HepG2 (cell line): ENCODE data around the gene CNPY1. TPM values are rescaled to one million over a fixed set of nuclear protein-coding genes. Genes with fewer than 3 reads are reported as not detected.

Experiments used
- ATF7 ChIP-seq, 2 experiments: fragments of 450-650 bp in 1 of 2; sonication (generic) in 1 of 2; formaldehyde crosslinking in 1 of 2; IDR thresholded peaks; 2 replicates each; pipeline versions ENCODE4 v1.4.0 to v1.6.1; 2016 to 2020; ENCODE audit warnings: antibody characterized with exemption in 1 of 2, mild to moderate bottlenecking in 1 of 2, missing genetic modification reagents in 1 of 2
- BRD4 ChIP-seq: sonication (generic); formaldehyde crosslinking; IDR thresholded peaks from 2 replicates; pipeline ENCODE4 v1.4.0; 2020; ENCODE audit warnings: missing genetic modification reagents
- HCFC1 ChIP-seq: fragments of 150-350 bp; IDR thresholded peaks from 2 replicates; pipeline ENCODE4 v1.6.1; 2014; ENCODE audit warnings: low read depth, low read length
- MTF2 ChIP-seq: sonication (generic); formaldehyde crosslinking; IDR thresholded peaks from 2 replicates; pipeline ENCODE4 v1.5.0; 2020; ENCODE audit warnings: missing genetic modification reagents, borderline replicate concordance
- SAFB2 ChIP-seq: sonication (generic); formaldehyde crosslinking; IDR thresholded peaks from 2 replicates; pipeline ENCODE4 v1.5.1; 2020; ENCODE audit warnings: missing genetic modification reagents, low read depth, mild to moderate bottlenecking, borderline replicate concordance
- XRCC5 ChIP-seq: fragments of 200-400 bp; formaldehyde crosslinking; optimal IDR thresholded peaks from 2 replicates; pipeline ENCODE3; 2017; ENCODE audit warnings: mild to moderate bottlenecking, low read length
- ZNF225 ChIP-seq: sonication (generic); formaldehyde crosslinking; IDR thresholded peaks from 2 replicates; pipeline ENCODE4 v1.4.0; 2020; ENCODE audit warnings: mild to moderate bottlenecking, missing genetic modification reagents
- ZNF652 ChIP-seq: IDR thresholded peaks from 2 replicates; pipeline ENCODE4 v1.6.1; 2016; ENCODE audit warnings: low read depth, borderline replicate concordance
- polyA plus RNA-seq, 8 experiments: library from polyadenylated mRNA; depleted of rRNA in 3 of 8; stranded (reverse) in 7 of 8; unstranded in 1 of 8; fragments of >200 nt; fragmentation: Illumina TruSeq in 4 of 8; extraction: Trizol in 4 of 8; gene quantifications; 2 replicates each; pipeline versions ENCODE4 v1.2.1 to v1.2.3, GENCODE V29; 2011 to 2016; ENCODE audit warnings: low read depth in 4 of 8, missing spikeins in 1 of 8, mixed read lengths in 1 of 8; ENCODE audit not compliant: insufficient read depth in 1 of 8
- total RNA-seq, 5 experiments: library from RNA; depleted of rRNA; stranded (reverse); fragments of >200 nt; fragmentation: Illumina TruSeq; extraction: Trizol; gene quantifications; 2 replicates each; pipeline ENCODE4 v1.2.3, GENCODE V29; 2016; ENCODE audit warnings: low read depth in 1 of 5
- TF ChIP-seq, protein P1 (sequence below): sonication (generic); formaldehyde crosslinking; IDR thresholded peaks from 2 replicates; pipeline ENCODE4 v1.5.1; 2020; ENCODE audit warnings: mild to moderate bottlenecking, missing genetic modification reagents, moderate library complexity
- TF ChIP-seq, protein P2 (sequence below): fragments of 450-650 bp; IDR thresholded peaks from 2 replicates; pipeline ENCODE4 v1.6.1; 2016
- TF ChIP-seq, protein P3 (sequence below): sonication (generic); formaldehyde crosslinking; IDR thresholded peaks from 2 replicates; pipeline ENCODE4; 2020; ENCODE audit warnings: missing genetic modification reagents, mild to moderate bottlenecking, borderline replicate concordance
- TF ChIP-seq, protein P4 (sequence below): sonication (generic); formaldehyde crosslinking; IDR thresholded peaks from 2 replicates; pipeline ENCODE4 v1.5.0; 2020; ENCODE audit warnings: mild to moderate bottlenecking, missing genetic modification reagents, moderate library complexity

Gene CNPY1
- total and polyA plus RNA-seq, 2 of the 13 experiments (the other 11 are each of a cell fraction or from before 2014, with no cell fraction given): not detected

DNA sequence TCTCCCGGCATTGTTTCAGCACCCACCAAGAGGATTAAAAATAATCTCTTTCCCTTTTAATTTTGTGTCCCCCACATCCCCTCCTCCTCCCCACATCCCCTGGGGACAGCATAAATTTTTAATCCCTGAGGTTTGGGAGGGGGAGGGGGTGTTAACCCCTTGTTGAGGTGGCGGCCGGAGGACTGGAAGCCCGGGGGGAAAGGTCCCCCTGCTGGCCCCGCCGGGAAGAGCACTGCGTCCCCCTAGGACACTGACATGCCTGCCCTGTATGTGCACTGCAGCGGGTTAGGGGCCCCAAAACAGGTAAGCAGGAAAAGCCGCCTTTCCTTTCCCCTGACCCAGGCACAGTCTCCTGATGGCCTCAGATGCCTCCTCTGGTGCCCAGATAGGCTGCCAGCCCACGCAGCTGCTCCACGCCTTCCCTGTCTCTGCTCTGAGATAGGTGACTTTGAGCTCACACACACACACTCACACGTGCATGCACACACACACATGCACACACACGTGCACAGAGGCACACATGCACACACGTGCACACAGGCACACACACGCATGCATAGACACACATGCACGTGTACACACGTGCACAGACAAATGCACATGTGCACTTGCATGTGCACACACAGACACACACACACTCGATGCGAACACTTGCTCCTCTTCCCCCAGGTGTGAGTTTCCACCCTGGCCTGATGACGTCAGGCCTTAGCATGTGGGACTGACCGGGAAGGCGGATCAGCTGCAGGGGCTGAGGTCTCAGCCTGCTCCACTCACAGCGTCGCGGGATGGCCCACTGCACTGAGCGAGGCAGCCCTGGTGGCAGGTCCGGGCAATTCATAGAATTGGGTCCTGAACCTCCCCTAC, 12.3 kb downstream of the CNPY1 start (continued):
- TF ChIP-seq, protein P1, sequence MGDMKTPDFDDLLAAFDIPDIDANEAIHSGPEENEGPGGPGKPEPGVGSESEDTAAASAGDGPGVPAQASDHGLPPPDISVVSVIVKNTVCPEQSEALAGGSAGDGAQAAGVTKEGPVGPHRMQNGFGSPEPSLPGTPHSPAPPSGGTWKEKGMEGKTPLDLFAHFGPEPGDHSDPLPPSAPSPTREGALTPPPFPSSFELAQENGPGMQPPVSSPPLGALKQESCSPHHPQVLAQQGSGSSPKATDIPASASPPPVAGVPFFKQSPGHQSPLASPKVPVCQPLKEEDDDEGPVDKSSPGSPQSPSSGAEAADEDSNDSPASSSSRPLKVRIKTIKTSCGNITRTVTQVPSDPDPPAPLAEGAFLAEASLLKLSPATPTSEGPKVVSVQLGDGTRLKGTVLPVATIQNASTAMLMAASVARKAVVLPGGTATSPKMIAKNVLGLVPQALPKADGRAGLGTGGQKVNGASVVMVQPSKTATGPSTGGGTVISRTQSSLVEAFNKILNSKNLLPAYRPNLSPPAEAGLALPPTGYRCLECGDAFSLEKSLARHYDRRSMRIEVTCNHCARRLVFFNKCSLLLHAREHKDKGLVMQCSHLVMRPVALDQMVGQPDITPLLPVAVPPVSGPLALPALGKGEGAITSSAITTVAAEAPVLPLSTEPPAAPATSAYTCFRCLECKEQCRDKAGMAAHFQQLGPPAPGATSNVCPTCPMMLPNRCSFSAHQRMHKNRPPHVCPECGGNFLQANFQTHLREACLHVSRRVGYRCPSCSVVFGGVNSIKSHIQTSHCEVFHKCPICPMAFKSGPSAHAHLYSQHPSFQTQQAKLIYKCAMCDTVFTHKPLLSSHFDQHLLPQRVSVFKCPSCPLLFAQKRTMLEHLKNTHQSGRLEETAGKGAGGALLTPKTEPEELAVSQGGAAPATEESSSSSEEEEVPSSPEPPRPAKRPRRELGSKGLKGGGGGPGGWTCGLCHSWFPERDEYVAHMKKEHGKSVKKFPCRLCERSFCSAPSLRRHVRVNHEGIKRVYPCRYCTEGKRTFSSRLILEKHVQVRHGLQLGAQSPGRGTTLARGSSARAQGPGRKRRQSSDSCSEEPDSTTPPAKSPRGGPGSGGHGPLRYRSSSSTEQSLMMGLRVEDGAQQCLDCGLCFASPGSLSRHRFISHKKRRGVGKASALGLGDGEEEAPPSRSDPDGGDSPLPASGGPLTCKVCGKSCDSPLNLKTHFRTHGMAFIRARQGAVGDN (CRISPR knock-in tag): 0 out of 2 replicates have a peak, but pooled peaks have one; percentile 6
- TF ChIP-seq, protein P2, sequence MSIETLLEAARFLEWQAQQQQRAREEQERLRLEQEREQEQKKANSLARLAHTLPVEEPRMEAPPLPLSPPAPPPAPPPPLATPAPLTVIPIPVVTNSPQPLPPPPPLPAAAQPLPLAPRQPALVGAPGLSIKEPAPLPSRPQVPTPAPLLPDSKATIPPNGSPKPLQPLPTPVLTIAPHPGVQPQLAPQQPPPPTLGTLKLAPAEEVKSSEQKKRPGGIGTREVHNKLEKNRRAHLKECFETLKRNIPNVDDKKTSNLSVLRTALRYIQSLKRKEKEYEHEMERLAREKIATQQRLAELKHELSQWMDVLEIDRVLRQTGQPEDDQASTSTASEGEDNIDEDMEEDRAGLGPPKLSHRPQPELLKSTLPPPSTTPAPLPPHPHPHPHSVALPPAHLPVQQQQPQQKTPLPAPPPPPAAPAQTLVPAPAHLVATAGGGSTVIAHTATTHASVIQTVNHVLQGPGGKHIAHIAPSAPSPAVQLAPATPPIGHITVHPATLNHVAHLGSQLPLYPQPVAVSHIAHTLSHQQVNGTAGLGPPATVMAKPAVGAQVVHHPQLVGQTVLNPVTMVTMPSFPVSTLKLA: peak; percentile 99
- TF ChIP-seq, protein P3, sequence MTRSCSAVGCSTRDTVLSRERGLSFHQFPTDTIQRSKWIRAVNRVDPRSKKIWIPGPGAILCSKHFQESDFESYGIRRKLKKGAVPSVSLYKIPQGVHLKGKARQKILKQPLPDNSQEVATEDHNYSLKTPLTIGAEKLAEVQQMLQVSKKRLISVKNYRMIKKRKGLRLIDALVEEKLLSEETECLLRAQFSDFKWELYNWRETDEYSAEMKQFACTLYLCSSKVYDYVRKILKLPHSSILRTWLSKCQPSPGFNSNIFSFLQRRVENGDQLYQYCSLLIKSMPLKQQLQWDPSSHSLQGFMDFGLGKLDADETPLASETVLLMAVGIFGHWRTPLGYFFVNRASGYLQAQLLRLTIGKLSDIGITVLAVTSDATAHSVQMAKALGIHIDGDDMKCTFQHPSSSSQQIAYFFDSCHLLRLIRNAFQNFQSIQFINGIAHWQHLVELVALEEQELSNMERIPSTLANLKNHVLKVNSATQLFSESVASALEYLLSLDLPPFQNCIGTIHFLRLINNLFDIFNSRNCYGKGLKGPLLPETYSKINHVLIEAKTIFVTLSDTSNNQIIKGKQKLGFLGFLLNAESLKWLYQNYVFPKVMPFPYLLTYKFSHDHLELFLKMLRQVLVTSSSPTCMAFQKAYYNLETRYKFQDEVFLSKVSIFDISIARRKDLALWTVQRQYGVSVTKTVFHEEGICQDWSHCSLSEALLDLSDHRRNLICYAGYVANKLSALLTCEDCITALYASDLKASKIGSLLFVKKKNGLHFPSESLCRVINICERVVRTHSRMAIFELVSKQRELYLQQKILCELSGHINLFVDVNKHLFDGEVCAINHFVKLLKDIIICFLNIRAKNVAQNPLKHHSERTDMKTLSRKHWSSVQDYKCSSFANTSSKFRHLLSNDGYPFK (CRISPR knock-in tag): 0 out of 2 replicates have a peak, but pooled peaks have one; percentile 24
- TF ChIP-seq HCFC1: no peak
- TF ChIP-seq BRD4 (CRISPR knock-in tag): 0 out of 2 replicates have a peak, but pooled peaks have one; percentile 36
- peak; percentile 97 for TF ChIP-seq ZNF652 (CRISPR knock-in tag)
- 0 out of 2 replicates have a peak, but pooled peaks have one; percentile 5 for TF ChIP-seq MTF2 (CRISPR knock-in tag)
- peak; percentile 94 for TF ChIP-seq ATF7 (IDR thresholded peaks at IDR 0.05)
- no peak for TF ChIP-seq ATF7 (CRISPR knock-in tag; IDR thresholded peaks at IDR 0.05)
- peak; percentile 30; the same call in 1 of the 2 replicates for TF ChIP-seq ZNF225 (CRISPR knock-in tag)
- TF ChIP-seq, protein P4, sequence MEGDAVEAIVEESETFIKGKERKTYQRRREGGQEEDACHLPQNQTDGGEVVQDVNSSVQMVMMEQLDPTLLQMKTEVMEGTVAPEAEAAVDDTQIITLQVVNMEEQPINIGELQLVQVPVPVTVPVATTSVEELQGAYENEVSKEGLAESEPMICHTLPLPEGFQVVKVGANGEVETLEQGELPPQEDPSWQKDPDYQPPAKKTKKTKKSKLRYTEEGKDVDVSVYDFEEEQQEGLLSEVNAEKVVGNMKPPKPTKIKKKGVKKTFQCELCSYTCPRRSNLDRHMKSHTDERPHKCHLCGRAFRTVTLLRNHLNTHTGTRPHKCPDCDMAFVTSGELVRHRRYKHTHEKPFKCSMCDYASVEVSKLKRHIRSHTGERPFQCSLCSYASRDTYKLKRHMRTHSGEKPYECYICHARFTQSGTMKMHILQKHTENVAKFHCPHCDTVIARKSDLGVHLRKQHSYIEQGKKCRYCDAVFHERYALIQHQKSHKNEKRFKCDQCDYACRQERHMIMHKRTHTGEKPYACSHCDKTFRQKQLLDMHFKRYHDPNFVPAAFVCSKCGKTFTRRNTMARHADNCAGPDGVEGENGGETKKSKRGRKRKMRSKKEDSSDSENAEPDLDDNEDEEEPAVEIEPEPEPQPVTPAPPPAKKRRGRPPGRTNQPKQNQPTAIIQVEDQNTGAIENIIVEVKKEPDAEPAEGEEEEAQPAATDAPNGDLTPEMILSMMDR (CRISPR knock-in tag): peak; percentile 73
- peak; percentile 50 for TF ChIP-seq XRCC5
- no peak for TF ChIP-seq SAFB2 (CRISPR knock-in tag)
- TF ChIP-seq, all 625 proteins: peak for 20
